ENCODE results near the gene SMIM34.
"Not testable (repeated sequence)": the region's sequence is repeated elsewhere in the genome, so short reads cannot be mapped to it uniquely, and the experiment has no call there.

The SMIM34 gene

GRCh38 chr21:34405686-34406085 lies 18.1 kb downstream of the SMIM34 start:
- H3K27me3 ChIP-seq; intact Hi-C loops (cut with DNase I; ENCODE audit: low total_unique reads); DNase-seq: not testable (repeated sequence)

GRCh38 chr21:34404742-34405141 lies 19.0 kb downstream of the SMIM34 start:
- H3K4me1 ChIP-seq; intact Hi-C loops (cut with DNase I; ENCODE audit: low total_unique reads); DNase-seq; H3K9me3 ChIP-seq; H3K27ac ChIP-seq; H3K27me3 ChIP-seq; H3K36me3 ChIP-seq; H3K4me3 ChIP-seq: not testable (repeated sequence)

More at GRCh38 chr21:34405686-34406085, 18.1 kb downstream of the SMIM34 start:
- not testable (repeated sequence) for H3K27ac ChIP-seq, H3K9me3 ChIP-seq, H3K36me3 ChIP-seq, H3K4me3 ChIP-seq, H3K4me1 ChIP-seq

- H3K4me1 ChIP-seq; H3K27me3 ChIP-seq; H3K9me3 ChIP-seq; H3K27ac ChIP-seq; H3K4me3 ChIP-seq; DNase-seq; H3K36me3 ChIP-seq; intact Hi-C loops (cut with DNase I; ENCODE audit: low total_unique reads): not testable (repeated sequence)
Measured at GRCh38 chr21:34400522-34400921, 23.2 kb downstream of the SMIM34 start.

GRCh38 chr21:34383724-34384415 lies 39.9 kb downstream of the SMIM34 start:
- H3K4me1 ChIP-seq; H3K27ac ChIP-seq; H3K4me3 ChIP-seq; H3K9me3 ChIP-seq; intact Hi-C loops (cut with DNase I; ENCODE audit: low total_unique reads); DNase-seq; H3K27me3 ChIP-seq; H3K36me3 ChIP-seq: not testable (repeated sequence)

- H3K27ac ChIP-seq; H3K27me3 ChIP-seq; DNase-seq; H3K9me3 ChIP-seq; H3K36me3 ChIP-seq; H3K4me1 ChIP-seq; intact Hi-C loops (cut with DNase I; ENCODE audit: low total_unique reads); H3K4me3 ChIP-seq: not testable (repeated sequence)
Measured at GRCh38 chr21:34383138-34383537, 40.6 kb downstream of the SMIM34 start.

GRCh38 chr21:34375619-34375972 lies 48.2 kb downstream of the SMIM34 start:
- H3K36me3 ChIP-seq; H3K4me3 ChIP-seq; intact Hi-C loops (cut with DNase I; ENCODE audit: low total_unique reads); H3K4me1 ChIP-seq; H3K27ac ChIP-seq; DNase-seq; H3K27me3 ChIP-seq; H3K9me3 ChIP-seq: not testable (repeated sequence)

- H3K4me1 ChIP-seq; intact Hi-C loops (cut with DNase I; ENCODE audit: low total_unique reads); H3K36me3 ChIP-seq; H3K27me3 ChIP-seq; DNase-seq; H3K4me3 ChIP-seq; H3K9me3 ChIP-seq; H3K27ac ChIP-seq: not testable (repeated sequence)
Measured at GRCh38 chr21:34374940-34375618, 48.7 kb downstream of the SMIM34 start, which contains the start of gene SMIM11. Gene SMIM11 (plus strand): TSS chr21:34375507. CDS start chr21:34379505, 3,998 bp downstream.

- H3K4me3 ChIP-seq; H3K9me3 ChIP-seq; H3K36me3 ChIP-seq; intact Hi-C loops (cut with DNase I; ENCODE audit: low total_unique reads); H3K27me3 ChIP-seq; H3K27ac ChIP-seq; H3K4me1 ChIP-seq; DNase-seq: not testable (repeated sequence)
Measured at GRCh38 chr21:34374462-34374861, 49.3 kb downstream of the SMIM34 start.

GRCh38 chr21:34372321-34372720 lies 51.4 kb downstream of the SMIM34 start:
- no peak for TF ChIP-seq CTCF (IDR thresholded peaks at IDR 0.05)
- no peak for DNase-seq
- Histone ChIP-seq H3K27ac (no peak overlapping the region), H3K9me3 (no peaks in the 10 kb centered on the region), H3K4me3 (no peak overlapping the region), H3K27me3 (no peaks in the 10 kb centered on the region), H3K4me1 (no peaks in the 10 kb centered on the region), H3K36me3 (no peaks in the 10 kb centered on the region)
- intact Hi-C loops (cut with DNase I; ENCODE audit: low total_unique reads), result no loop called here

- H3K4me3 ChIP-seq, result no peak overlapping the region
- no peak for DNase-seq
- intact Hi-C loops (cut with DNase I; ENCODE audit: low total_unique reads), result no loop called here
Measured at GRCh38 chr21:34369741-34370140, 54.0 kb downstream of the SMIM34 start.

More at GRCh38 chr21:34369741-34370140, 54.0 kb downstream of the SMIM34 start:
- TF ChIP-seq CTCF (IDR thresholded peaks at IDR 0.05), result no peak
- H3K9me3 ChIP-seq, result no peaks in the 10 kb centered on the region
- no peaks in the 10 kb centered on the region for H3K36me3 ChIP-seq
- H3K4me1 ChIP-seq, result no peaks in the 10 kb centered on the region
- no peak overlapping the region for H3K27ac ChIP-seq
- no peaks in the 10 kb centered on the region for H3K27me3 ChIP-seq
